Measurements from ENCODE around the gene OR1J1.

OR1J1 gene

GRCh38 chr9:122444041-122444733 lies 33.5 kb downstream of the OR1J1 start:
- DNase-seq: peak; percentile 68

- DNase-seq: no peak
Observed at GRCh38 chr9:122442568-122442967, 35.2 kb downstream of the OR1J1 start.
